Panc1 (cell line): ENCODE measurements around the gene TNFAIP2. TPM values are rescaled to one million over a fixed set of nuclear protein-coding genes. Genes with fewer than 3 reads are reported as not detected.
A peak's percentile ranks its signal among the peaks of the same experiment; 100 is the strongest.

Source experiments
- ATAC-seq: fragments of 200-7000 bp; cut with Tn5 transposase; 2 replicates; pipeline ENCODE4 v1.9.1; 2020; ENCODE audit warnings: mild to moderate bottlenecking, moderate library complexity
- BruUV-seq: library from RNA; stranded (reverse); fragments of 400-500 nt; replicated peaks from 2 replicates; lab custom pipeline; 2021; lab: Mats Ljungman, UMichigan
- CTCF ChIA-PET: fragments of 300-600 bp; sonication (Branson Sonifier 250); formaldehyde crosslinking; loops from one replicate; lab custom pipeline; 2022; ENCODE audit warnings: antibody characterized with exemption; lab: Charles Lee
- POLR2A ChIA-PET: fragments of 300-600 bp; sonication (Branson Sonifier 250); formaldehyde crosslinking; loops from one replicate; lab custom pipeline; 2022; ENCODE audit warnings: antibody characterized with exemption; lab: Charles Lee
- DNase-seq: peaks from one replicate; pipeline ENCODE4 v3.0.0-alpha.2; 2010; ENCODE audit warnings: low read depth, low spot score
- H3K27ac ChIP-seq: 2 replicates; pipeline ENCODE4 v1.5.1; 2011; ENCODE audit warnings: mild to moderate bottlenecking, low read length, inconsistent platforms
- H3K27me3 ChIP-seq: fragments of 200-500 bp; sonication (Bioruptor generic); 2 replicates; pipeline ENCODE4 v1.6.0; 2014; ENCODE audit warnings: low read length, inconsistent platforms; ENCODE audit not compliant: control insufficient read depth, insufficient read depth
- H3K36me3 ChIP-seq: fragments of 200-500 bp; sonication (Bioruptor generic); 2 replicates; pipeline ENCODE4 v1.5.1; 2014; ENCODE audit warnings: inconsistent platforms, mild to moderate bottlenecking, low read length, moderate library complexity; ENCODE audit not compliant: control insufficient read depth, insufficient read depth
- H3K4me1 ChIP-seq: 2 replicates; pipeline ENCODE4 v1.5.1; 2011; ENCODE audit warnings: inconsistent platforms, mild to moderate bottlenecking, low read length, moderate library complexity; ENCODE audit not compliant: control insufficient read depth, insufficient read depth
- H3K4me3 ChIP-seq, 2 experiments: 2 replicates each; pipeline ENCODE4 v1.5.1; 2011 to 2012; ENCODE audit warnings: low read depth in 2 of 2, low read length in 2 of 2, mild to moderate bottlenecking in 2 of 2, inconsistent platforms in 1 of 2, moderate library complexity in 1 of 2
- H3K9me3 ChIP-seq: fragments of 200-500 bp; sonication (Bioruptor generic); 2 replicates; pipeline ENCODE4 v1.5.1; 2014; ENCODE audit warnings: low read depth, mild to moderate bottlenecking, inconsistent platforms, low read length, moderate library complexity; ENCODE audit not compliant: control insufficient read depth, insufficient read depth
- CTCF ChIP-seq: fragments of 450-650 bp; IDR thresholded peaks from 2 replicates; pipeline ENCODE4 v1.5.1; 2017; ENCODE audit warnings: mild to moderate bottlenecking
- POLR2AphosphoS5 ChIP-seq: IDR thresholded peaks from 2 replicates; pipeline ENCODE4 v1.6.1; 2012; ENCODE audit warnings: mild to moderate bottlenecking, low read depth, low read length, moderate library complexity
- REST ChIP-seq, 2 experiments: IDR thresholded peaks; 2 replicates each; pipeline ENCODE4 v1.6.1; 2011 to 2012; ENCODE audit warnings: low read depth in 2 of 2, control low read depth in 1 of 2, low read length in 1 of 2, mild to moderate bottlenecking in 1 of 2, moderate library complexity in 1 of 2; ENCODE audit not compliant: insufficient read depth in 1 of 2
- SIN3A ChIP-seq: IDR thresholded peaks from 2 replicates; pipeline ENCODE4 v1.6.1; 2012; ENCODE audit warnings: low read depth, mild to moderate bottlenecking, low read length, moderate library complexity, borderline replicate concordance; ENCODE audit not compliant: insufficient read depth
- TCF7L2 ChIP-seq: IDR thresholded peaks from 2 replicates; pipeline ENCODE4 v1.6.1; 2011; ENCODE audit warnings: mild to moderate bottlenecking, low read depth, low read length, inconsistent platforms
- in situ Hi-C: cut with HindIII; loops from 2 replicates; pipeline ENCODE4 v1.10.0; 2016; ENCODE audit warnings: low sequenced_read_pairs, low pct_unique_long_range_greater_than_20kb
- intact Hi-C: fragments of 100-400 bp; cut with micrococcal nuclease; formaldehyde crosslinking; loops from one replicate; pipeline ENCODE4 v1.10.0; 2022; ENCODE audit not compliant: unreplicated experiment
- total RNA-seq: library from RNA; stranded (reverse); gene quantifications from one replicate; pipeline ENCODE4 v1.2.1, GENCODE V29; 2021; ENCODE audit not compliant: unreplicated experiment

TNFAIP2 gene
- total RNA-seq, 1 experiment from 2014 or later: 491 TPM

GRCh38 chr14:103124501-103125001 is 1.3 kb downstream of the TNFAIP2 start:
- no peaks in the 10 kb centered on the region for H3K36me3 ChIP-seq
- no peaks in the 10 kb centered on the region for H3K9me3 ChIP-seq
- CTCF ChIA-PET: interaction anchor here (0.6 kb wide), 1 partner anchor 170 kb away, joined by 7 read pairs; no protein-coding TSS in a partner anchor
- H3K4me1 ChIP-seq: peaks cover 48% of the 10 kb centered on the region
- DNase-seq (no peak), ATAC-seq (no peak)
- POLR2A ChIA-PET: no interaction called here
- H3K27me3 ChIP-seq: no peaks in the 10 kb centered on the region
- H3K4me3 ChIP-seq: peak overlapping the region; percentile 65 to 73
- in situ Hi-C loops (no loop called here), intact Hi-C loops (no loop called here)
- peak overlapping the region; percentile 87 for H3K27ac ChIP-seq
- TF ChIP-seq POLR2AphosphoS5: no peak
- BruUV-seq: no TSS peak

- H3K27ac ChIP-seq: peak overlapping the region; percentile 87
- no peaks in the 10 kb centered on the region for H3K9me3 ChIP-seq
- intact Hi-C loops: no loop called here
- peaks cover 50% of the 10 kb centered on the region for H3K4me1 ChIP-seq
- no TSS peak for BruUV-seq
- peak overlapping the region; percentile 65 to 73 for H3K4me3 ChIP-seq
- no peak for TF ChIP-seq TCF7L2
- DNase-seq: no peak
- no peaks in the 10 kb centered on the region for H3K36me3 ChIP-seq
- POLR2A ChIA-PET: no interaction called here
- no peak for ATAC-seq
- in situ Hi-C loops: no loop called here
- H3K27me3 ChIP-seq: no peaks in the 10 kb centered on the region
- CTCF ChIA-PET: interaction anchor here (0.6 to 1.3 kb wide), 2 partner anchors 20 to 170 kb away, joined by 4 to 7 read pairs; no protein-coding TSS in a partner anchor
These were observed 2.1 kb downstream of the TNFAIP2 start for GRCh38 chr14:103125098-103126070.

GRCh38 chr14:103126088-103126872 is 3.0 kb downstream of the TNFAIP2 start:
- BruUV-seq: TSS peak; percentile 57
- ATAC-seq (no peak), DNase-seq (no peak)
- Histone ChIP-seq H3K36me3 (no peaks in the 10 kb centered on the region), H3K4me1 (peaks cover 51% of the 10 kb centered on the region), H3K27ac (peak overlapping the region; percentile 87), H3K4me3 (peak overlapping the region; percentile 65 to 73), H3K27me3 (no peaks in the 10 kb centered on the region), H3K9me3 (no peaks in the 10 kb centered on the region)
- ChIA-PET CTCF (interaction anchor here (0.6 to 1.3 kb wide), 2 partner anchors 21 to 200 kb away, joined by 4 to 7 read pairs; no protein-coding TSS in a partner anchor), POLR2A (no interaction called here)
- intact Hi-C loops (no loop called here), in situ Hi-C loops (no loop called here)
- TF ChIP-seq POLR2AphosphoS5 (no peak), TCF7L2 (no peak), CTCF (no peak), REST (IDR thresholded peaks at IDR 0.05; ENCODE audit: insufficient read depth in 1 of 2, low read depth in 2 of 2, low read length in 1 of 2) (no peak), SIN3A (0 out of 2 replicates have a peak, but pooled peaks have one; percentile 23)
